ENCODE results near the gene LZTS2.

DNA sequence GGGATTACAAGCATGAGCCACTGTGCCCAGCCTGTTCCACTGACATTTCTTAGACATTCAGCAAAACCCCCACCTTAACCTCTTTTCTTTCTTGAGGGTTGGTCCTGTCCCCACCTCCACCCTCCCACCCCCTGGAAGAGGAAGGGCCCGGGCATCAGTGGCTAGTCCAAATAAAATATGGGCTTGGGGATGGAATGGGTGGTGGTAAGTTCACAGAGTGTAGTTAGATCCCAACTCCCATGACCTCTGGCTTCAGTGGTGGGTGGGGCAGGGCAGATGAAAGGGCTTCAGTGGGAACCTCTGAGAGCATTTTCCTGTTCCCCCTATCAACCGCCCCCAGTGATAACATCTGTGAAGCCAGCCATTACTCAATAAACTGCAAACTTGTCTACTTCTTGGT, 41.2 kb downstream of the LZTS2 start:
- no peak for TF ChIP-seq POLR2AphosphoS5 (IDR thresholded peaks at IDR 0.05; ENCODE audit: low read length)
- TF ChIP-seq, protein P1, sequence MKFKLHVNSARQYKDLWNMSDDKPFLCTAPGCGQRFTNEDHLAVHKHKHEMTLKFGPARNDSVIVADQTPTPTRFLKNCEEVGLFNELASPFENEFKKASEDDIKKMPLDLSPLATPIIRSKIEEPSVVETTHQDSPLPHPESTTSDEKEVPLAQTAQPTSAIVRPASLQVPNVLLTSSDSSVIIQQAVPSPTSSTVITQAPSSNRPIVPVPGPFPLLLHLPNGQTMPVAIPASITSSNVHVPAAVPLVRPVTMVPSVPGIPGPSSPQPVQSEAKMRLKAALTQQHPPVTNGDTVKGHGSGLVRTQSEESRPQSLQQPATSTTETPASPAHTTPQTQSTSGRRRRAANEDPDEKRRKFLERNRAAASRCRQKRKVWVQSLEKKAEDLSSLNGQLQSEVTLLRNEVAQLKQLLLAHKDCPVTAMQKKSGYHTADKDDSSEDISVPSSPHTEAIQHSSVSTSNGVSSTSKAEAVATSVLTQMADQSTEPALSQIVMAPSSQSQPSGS (IDR thresholded peaks at IDR 0.05; ENCODE audit: low read length), result no peak
- TF ChIP-seq ZNF384 (IDR thresholded peaks at IDR 0.05; ENCODE audit: borderline replicate concordance, low read depth, low read length), result no peak
- no peak for TF ChIP-seq KDM1A (IDR thresholded peaks at IDR 0.05; ENCODE audit: borderline replicate concordance)
- TF ChIP-seq POLR2A (IDR thresholded peaks at IDR 0.05; ENCODE audit: low read depth, low read length), result no peak
- TF ChIP-seq, protein P2, sequence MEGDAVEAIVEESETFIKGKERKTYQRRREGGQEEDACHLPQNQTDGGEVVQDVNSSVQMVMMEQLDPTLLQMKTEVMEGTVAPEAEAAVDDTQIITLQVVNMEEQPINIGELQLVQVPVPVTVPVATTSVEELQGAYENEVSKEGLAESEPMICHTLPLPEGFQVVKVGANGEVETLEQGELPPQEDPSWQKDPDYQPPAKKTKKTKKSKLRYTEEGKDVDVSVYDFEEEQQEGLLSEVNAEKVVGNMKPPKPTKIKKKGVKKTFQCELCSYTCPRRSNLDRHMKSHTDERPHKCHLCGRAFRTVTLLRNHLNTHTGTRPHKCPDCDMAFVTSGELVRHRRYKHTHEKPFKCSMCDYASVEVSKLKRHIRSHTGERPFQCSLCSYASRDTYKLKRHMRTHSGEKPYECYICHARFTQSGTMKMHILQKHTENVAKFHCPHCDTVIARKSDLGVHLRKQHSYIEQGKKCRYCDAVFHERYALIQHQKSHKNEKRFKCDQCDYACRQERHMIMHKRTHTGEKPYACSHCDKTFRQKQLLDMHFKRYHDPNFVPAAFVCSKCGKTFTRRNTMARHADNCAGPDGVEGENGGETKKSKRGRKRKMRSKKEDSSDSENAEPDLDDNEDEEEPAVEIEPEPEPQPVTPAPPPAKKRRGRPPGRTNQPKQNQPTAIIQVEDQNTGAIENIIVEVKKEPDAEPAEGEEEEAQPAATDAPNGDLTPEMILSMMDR (IDR thresholded peaks at IDR 0.05 in 2 of 3, conservative IDR thresholded peaks at IDR 0.05 in 1 of 3; ENCODE audit: control insufficient read depth in 2 of 3, extremely low read depth in 1 of 3, insufficient read depth in 1 of 3, low read depth in 3 of 3, low read length in 3 of 3), result no peak
- TF ChIP-seq SIX5 (IDR thresholded peaks at IDR 0.05; ENCODE audit: low read depth, low read length, severe bottlenecking), result no peak
